GM20431 (cell line): ENCODE measurements around the gene TRIM8.

Source experiments
- in situ Hi-C: fragments of 300-500 bp; cut with MseI, MboI; formaldehyde crosslinking; loops from one replicate; pipeline ENCODE4 v1.15.0; 2020; ENCODE audit warnings: low sequenced_read_pairs; ENCODE audit not compliant: unreplicated experiment

TRIM8 gene

GRCh38 chr10:102648269-102648888, 4.1 kb downstream of the TRIM8 start:
- in situ Hi-C loops = no loop called here

- in situ Hi-C loops = no loop called here
Observed at GRCh38 chr10:102648889-102649796, 4.9 kb downstream of the TRIM8 start.

DNA sequence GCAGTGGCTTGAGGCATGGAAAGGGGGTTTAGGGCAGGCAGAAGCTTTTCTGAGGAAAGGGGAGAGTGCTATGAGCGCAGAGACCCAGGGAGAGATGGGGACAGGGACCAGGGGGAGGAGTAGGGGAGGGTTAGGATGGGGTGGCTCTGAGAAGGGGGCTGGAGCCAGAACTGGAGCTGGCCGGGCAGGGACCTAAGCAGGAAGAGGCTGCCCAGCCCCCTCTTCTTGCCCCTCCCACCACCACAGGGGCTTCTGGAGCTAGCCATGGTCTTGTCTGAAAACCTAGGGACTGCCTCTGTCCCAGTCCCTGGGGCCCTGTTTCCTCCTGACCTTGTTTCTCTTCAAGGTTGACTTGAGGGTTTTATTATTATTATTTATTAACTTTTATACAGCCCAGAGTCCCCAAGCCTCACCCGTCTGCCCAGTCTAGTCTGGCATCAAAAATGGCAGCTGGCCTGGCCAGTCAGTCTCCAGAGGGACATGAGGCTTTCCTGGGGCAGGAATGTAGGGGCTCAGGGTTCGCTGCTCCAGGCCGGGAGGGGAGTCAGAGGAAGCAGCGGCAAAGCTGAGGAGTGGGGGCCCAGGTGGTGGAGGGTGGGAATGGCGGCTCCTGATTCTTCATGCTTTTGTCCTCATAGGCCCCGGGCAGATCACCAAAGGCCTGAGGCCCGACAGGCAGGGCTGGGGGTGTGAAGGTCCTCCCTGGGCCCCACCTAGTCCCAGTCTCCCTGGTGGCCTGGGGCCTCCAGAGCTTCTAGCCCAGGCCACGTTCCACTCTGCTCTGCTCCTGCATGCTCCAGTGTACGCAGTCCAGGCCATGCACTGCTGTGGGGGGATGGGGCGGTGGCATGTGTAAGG, 5.7 kb downstream of the TRIM8 start:
- in situ Hi-C loops = no loop called here

DNA sequence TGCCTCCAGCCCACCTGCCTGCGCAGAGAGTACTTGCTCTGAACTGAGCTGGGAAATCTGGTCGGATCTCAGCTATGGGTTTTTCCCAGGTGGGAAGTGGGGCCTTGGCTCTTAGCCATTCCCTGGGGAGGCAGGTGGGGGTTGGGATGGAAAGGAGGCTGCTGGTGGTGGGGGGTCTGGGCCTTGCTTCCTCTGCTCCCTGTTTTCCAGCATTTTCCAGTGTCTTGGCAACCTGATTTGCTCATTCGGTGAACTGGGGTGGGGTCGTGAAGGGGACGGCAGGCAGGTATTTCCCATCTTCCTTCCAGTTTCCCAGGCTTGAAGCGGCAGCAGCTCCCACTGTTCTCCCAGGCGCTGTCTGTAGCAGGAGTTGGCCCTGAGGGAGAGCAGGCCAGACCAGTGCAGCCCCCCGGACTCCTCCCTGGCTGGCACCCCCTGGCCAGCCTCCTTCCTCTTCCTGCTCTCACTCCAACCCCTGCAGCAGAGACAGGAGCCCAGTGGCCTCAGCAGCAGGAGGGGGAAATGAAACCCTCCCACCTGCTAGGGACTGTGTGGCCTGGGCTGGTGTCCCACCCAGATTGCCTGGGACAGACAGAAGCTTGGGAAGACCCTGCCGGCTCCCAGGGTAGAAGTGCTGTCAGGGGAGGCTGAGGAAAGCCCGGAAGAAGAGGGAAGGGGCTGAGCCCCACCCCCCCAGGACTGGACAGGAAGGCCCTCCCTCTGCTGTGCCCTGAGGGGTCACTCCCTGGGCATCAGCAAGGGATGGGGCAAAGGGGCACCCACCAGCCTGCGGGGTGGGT, 6.6 kb downstream of the TRIM8 start:
- in situ Hi-C loops = no loop called here

- in situ Hi-C loops = no loop called here
Observed at GRCh38 chr10:102651455-102652169, 7.3 kb downstream of the TRIM8 start.

GRCh38 chr10:102652170-102652916, 8.1 kb downstream of the TRIM8 start:
- in situ Hi-C loops = no loop called here

GRCh38 chr10:102653060-102653459, 8.8 kb downstream of the TRIM8 start:
- in situ Hi-C loops = no loop called here

GRCh38 chr10:102654566-102654965, 10.3 kb downstream of the TRIM8 start:
- in situ Hi-C loops = no loop called here

DNA sequence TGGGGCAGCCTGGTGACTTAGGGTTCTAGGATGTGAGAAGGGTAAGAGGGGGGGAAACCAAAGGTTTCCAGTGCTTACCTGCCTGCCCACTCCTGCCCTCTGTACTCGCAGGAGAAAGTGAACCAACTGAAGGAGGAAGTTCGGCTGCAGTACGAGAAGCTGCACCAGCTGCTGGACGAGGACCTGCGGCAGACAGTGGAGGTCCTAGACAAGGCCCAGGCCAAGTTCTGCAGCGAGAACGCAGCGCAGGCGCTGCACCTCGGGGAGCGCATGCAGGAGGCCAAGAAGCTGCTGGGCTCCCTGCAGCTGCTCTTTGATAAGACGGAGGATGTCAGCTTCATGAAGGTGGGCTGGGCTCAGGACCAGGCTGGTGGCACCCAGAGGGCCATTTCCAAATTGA, 10.7 kb downstream of the TRIM8 start:
- in situ Hi-C loops = no loop called here

GRCh38 chr10:102656026-102656425, 11.7 kb downstream of the TRIM8 start:
- in situ Hi-C loops = no loop called here

DNA sequence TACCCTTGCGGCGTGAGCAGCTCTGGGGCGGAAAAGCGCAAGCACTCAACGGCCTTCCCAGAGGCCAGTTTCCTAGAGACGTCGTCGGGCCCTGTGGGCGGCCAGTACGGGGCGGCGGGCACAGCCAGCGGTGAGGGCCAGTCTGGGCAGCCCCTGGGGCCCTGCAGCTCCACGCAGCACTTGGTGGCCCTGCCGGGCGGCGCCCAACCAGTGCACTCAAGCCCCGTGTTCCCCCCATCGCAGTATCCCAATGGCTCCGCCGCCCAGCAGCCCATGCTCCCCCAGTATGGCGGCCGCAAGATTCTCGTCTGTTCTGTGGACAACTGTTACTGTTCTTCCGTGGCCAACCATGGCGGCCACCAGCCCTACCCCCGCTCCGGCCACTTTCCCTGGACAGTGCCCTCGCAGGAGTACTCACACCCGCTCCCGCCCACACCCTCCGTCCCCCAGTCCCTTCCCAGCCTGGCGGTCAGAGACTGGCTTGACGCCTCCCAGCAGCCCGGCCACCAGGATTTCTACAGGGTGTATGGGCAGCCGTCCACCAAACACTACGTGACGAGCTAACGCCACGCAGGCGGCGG, 12.6 kb downstream of the TRIM8 start:
- in situ Hi-C loops = no loop called here

- in situ Hi-C loops = no loop called here
Observed at GRCh38 chr10:102657451-102657850, 13.2 kb downstream of the TRIM8 start.

- in situ Hi-C loops = no loop called here
Observed at GRCh38 chr10:102657984-102658724, 13.9 kb downstream of the TRIM8 start.

- in situ Hi-C loops = no loop called here
Observed at GRCh38 chr10:102658802-102659201, 14.5 kb downstream of the TRIM8 start.

DNA sequence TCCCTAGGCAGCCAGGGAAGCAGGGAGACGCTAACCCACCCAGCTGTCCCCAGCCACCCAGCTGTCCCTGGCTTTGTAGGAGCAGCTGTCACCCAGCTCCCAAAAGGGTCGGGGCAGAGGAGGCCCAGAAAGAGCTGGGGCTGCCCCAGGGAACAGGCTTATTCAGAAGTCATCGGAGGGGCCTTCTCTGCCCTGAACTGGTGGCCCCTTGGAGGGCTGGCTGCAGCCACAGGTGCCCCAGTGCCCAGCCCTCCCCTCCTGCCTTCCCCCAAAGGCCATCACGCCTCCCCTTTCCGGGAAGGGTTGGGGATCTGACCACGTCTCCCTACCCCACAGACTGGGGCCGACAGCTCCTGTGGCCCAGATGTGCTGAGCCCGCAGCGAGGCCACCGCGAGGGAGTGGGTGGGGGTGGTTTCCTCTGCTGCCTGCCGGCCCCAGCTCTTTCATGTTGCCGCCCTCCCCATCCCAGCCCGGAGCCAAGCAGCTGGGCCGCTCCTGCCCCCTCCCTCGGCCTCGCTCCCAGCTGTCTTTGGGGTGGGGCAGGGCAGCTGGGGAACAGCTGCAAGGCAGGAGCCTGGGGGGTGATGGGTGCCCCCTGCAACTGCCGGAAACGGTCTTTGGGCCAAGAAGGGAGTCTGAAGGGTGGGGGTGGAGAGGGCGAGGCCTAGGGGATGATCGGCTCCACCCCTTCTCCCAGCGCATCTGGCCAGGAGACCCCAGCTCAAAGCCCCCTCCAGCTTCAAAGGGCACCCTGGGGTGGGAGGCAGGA, 16.8 kb downstream of the TRIM8 start:
- in situ Hi-C loops = no loop called here

- in situ Hi-C loops = no loop called here
Observed at GRCh38 chr10:102661658-102662028, 17.4 kb downstream of the TRIM8 start.
